KMS-11 (cell line): ENCODE data around the gene USP10.

ENCODE experiments used
- H2AFZ ChIP-seq: fragments of 200-600 bp; sonication (generic); 2 replicates; pipeline ENCODE4 v1.6.1; 2016; ENCODE audit warnings: antibody characterized with exemption, mixed run types, low read depth
- H3K27ac ChIP-seq: fragments of 200-600 bp; sonication (generic); 2 replicates; pipeline ENCODE4 v1.6.1; 2016; ENCODE audit warnings: mild to moderate bottlenecking, mixed run types
- H3K27me3 ChIP-seq: fragments of 200-600 bp; sonication (generic); 2 replicates; pipeline ENCODE4 v1.6.1; 2017; ENCODE audit warnings: mild to moderate bottlenecking, low read depth, mixed run types, moderate library complexity; ENCODE audit not compliant: insufficient read depth
- H3K36me3 ChIP-seq: fragments of 200-600 bp; sonication (generic); 2 replicates; pipeline ENCODE4 v1.6.1; 2017; ENCODE audit warnings: mild to moderate bottlenecking, mixed run types; ENCODE audit not compliant: insufficient read depth
- H3K4me1 ChIP-seq: fragments of 200-600 bp; sonication (generic); 2 replicates; pipeline ENCODE4 v1.6.1; 2016; ENCODE audit warnings: mild to moderate bottlenecking, low read depth, mixed run types; ENCODE audit not compliant: poor library complexity, severe bottlenecking
- H3K4me2 ChIP-seq: fragments of 200-600 bp; sonication (generic); 2 replicates; pipeline ENCODE4 v1.7.0; 2016; ENCODE audit warnings: mild to moderate bottlenecking, mixed run types
- H3K4me3 ChIP-seq: fragments of 200-600 bp; sonication (generic); IDR thresholded peaks from 2 replicates; pipeline ENCODE4 v1.6.1; 2017; ENCODE audit warnings: low read depth, low read length, mixed read lengths; ENCODE audit not compliant: insufficient read depth
- H3K79me2 ChIP-seq: fragments of 200-600 bp; sonication (generic); 2 replicates; pipeline ENCODE4 v1.6.1; 2016; ENCODE audit warnings: low read depth, mixed run types; ENCODE audit not compliant: insufficient read depth
- H3K9ac ChIP-seq: fragments of 200-600 bp; sonication (generic); 2 replicates; pipeline ENCODE4 v1.6.1; 2016; ENCODE audit warnings: mild to moderate bottlenecking, mixed run types
- H4K20me1 ChIP-seq: fragments of 200-600 bp; sonication (generic); 2 replicates; pipeline ENCODE4 v1.6.1; 2016; ENCODE audit warnings: mild to moderate bottlenecking, mixed run types; ENCODE audit not compliant: insufficient read depth
- TF ChIP-seq, protein P1 (sequence below): fragments of 200-600 bp; sonication (generic); conservative IDR thresholded peaks from 2 replicates; pipeline ENCODE4 v1.6.1; 2017; ENCODE audit warnings: low read depth, mild to moderate bottlenecking, antibody characterized with exemption, low read length, moderate library complexity, mixed read lengths

The USP10 gene

DNA sequence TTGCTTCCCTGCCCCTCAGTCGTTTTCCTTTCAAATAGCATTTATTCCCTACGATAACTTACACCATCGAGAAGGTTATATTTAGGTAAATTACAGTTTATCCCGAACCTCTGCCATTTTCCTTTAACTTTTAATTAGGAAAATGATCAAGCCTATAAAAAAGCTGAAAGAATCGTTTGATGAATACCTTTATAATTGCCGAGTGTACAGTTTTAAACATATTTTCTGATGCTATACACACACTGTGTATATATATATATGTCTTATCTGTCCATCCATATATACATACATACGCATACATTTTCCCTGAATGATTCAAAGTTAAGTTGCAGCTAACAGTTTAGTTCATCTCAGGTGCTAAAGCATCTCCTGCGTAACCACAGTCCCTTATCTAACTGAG, 63.4 kb downstream of the USP10 start:
- H3K36me3 ChIP-seq, result peaks cover 8% of the 10 kb centered on the region; the same call in 1 of the 2 replicates
- H4K20me1 ChIP-seq, result 0 out of 2 replicates have a peak, but pooled peaks cover 3% of the 10 kb centered on the region
- H3K4me1 ChIP-seq, result no peaks in the 10 kb centered on the region
- H3K27ac ChIP-seq, result no peak overlapping the region
- H3K27me3 ChIP-seq, result no peaks in the 10 kb centered on the region
- no peaks in the 10 kb centered on the region for H3K79me2 ChIP-seq
- no peak overlapping the region for H3K4me3 ChIP-seq
- H3K9ac ChIP-seq, result no peak overlapping the region
- H2AFZ ChIP-seq, result no peak overlapping the region
- no peak overlapping the region for H3K4me2 ChIP-seq
- TF ChIP-seq, protein P1, sequence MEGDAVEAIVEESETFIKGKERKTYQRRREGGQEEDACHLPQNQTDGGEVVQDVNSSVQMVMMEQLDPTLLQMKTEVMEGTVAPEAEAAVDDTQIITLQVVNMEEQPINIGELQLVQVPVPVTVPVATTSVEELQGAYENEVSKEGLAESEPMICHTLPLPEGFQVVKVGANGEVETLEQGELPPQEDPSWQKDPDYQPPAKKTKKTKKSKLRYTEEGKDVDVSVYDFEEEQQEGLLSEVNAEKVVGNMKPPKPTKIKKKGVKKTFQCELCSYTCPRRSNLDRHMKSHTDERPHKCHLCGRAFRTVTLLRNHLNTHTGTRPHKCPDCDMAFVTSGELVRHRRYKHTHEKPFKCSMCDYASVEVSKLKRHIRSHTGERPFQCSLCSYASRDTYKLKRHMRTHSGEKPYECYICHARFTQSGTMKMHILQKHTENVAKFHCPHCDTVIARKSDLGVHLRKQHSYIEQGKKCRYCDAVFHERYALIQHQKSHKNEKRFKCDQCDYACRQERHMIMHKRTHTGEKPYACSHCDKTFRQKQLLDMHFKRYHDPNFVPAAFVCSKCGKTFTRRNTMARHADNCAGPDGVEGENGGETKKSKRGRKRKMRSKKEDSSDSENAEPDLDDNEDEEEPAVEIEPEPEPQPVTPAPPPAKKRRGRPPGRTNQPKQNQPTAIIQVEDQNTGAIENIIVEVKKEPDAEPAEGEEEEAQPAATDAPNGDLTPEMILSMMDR, result no peak

DNA sequence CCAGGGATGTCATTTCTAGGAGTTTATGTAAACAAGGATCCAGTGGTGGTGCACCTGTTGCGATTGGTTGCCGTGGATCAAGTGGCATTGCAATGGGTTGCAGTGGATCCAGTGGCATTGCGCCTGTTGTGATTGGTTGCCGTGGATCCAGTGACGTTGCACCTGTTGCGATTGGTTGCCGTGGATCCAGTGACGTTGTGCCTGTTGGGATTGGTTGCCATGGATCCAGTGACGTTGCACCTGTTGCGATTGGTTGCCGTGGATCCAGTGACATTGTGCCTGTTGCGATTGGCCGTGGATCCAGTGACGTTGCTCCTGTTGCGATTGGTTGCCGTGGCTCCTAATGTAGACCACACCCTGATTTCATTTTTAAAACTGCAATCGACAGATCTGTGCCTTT, 63.8 kb downstream of the USP10 start:
- peaks cover 8% of the 10 kb centered on the region; the same call in 1 of the 2 replicates for H3K36me3 ChIP-seq
- H2AFZ ChIP-seq, result no peak overlapping the region
- TF ChIP-seq, protein P1, result no peak
- no peaks in the 10 kb centered on the region for H3K79me2 ChIP-seq
- H4K20me1 ChIP-seq, result 0 out of 2 replicates have a peak, but pooled peaks cover 3% of the 10 kb centered on the region
- no peaks in the 10 kb centered on the region for H3K27me3 ChIP-seq
- H3K27ac ChIP-seq, result no peak overlapping the region
- no peak overlapping the region for H3K9ac ChIP-seq
- H3K4me2 ChIP-seq, result no peak overlapping the region
- H3K4me3 ChIP-seq, result no peak overlapping the region
- no peaks in the 10 kb centered on the region for H3K4me1 ChIP-seq

DNA sequence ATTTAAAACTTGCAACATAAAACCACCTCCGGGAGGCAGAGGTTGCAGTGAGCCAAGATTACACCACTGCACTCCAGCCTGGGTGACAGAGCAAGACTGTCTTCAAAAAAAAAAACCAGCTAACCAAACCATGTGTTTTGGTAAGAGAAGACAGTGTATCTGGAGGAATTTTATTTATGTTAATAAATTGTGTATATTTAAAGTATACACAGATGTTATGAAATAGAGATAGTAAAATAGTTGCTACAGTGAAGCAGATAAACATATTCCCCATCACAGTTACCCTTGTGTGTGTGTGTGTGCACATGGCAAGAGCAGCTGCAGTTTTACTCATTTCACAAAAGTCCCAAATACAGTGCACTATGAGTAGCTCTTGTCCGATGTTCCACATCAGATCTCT, 65.2 kb downstream of the USP10 start:
- H3K9ac ChIP-seq, result no peak overlapping the region
- no peaks in the 10 kb centered on the region for H3K4me1 ChIP-seq
- TF ChIP-seq, protein P1, result no peak
- H3K27ac ChIP-seq, result no peak overlapping the region
- no peaks in the 10 kb centered on the region for H3K27me3 ChIP-seq
- no peaks in the 10 kb centered on the region for H4K20me1 ChIP-seq
- H3K79me2 ChIP-seq, result no peaks in the 10 kb centered on the region
- H3K36me3 ChIP-seq, result peaks cover 13% of the 10 kb centered on the region; the same call in 1 of the 2 replicates
- H3K4me3 ChIP-seq, result no peak overlapping the region
- H3K4me2 ChIP-seq, result no peak overlapping the region
- H2AFZ ChIP-seq, result no peak overlapping the region

DNA sequence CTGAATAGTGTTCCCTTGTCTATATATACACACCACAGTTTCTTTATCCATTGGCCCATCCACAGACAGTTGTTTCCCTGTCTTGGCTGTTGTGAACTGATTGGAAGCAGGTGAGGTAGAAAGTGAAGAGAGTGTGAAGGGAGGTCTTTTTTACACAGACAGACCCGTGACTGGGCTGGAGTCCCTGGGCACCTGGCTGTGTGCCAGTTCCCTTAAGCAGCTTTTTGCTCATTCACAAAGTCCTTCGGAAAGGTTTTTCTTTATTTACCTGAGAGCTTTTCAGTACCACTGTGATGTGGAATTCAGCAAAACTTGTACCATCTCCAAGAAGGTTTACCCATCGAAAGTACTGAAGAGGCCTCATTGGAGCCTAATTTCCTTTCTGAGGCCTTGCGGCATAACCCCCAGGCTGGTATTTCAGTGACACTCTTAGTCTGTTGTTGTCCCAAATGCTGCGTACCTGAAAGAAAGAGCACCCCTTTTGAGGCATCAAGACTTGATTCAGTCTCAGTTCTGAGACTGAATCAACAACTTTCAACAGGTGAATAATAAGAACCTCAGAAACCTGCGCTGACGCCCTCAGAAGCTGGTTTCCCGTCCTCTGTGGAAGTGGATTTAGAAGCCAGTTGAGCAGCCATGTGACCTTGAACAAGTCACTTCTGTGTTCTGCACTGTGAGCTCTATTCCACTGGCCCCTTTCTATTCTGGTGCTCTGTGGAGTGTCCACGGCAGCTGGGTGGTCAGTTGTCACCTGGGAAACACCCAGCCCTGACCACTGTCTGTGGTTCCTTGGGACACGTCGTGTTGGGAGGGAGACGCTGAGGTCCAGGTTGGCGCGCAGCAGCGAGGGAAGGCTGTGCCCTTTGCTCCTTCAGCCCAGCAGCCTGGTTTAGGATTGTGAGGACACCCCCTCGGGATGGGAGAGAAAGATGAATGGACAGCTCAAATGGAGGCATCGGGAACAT, 66.1 kb downstream of the USP10 start:
- Histone ChIP-seq H3K27me3 (no peaks in the 10 kb centered on the region), H4K20me1 (no peaks in the 10 kb centered on the region), H3K4me2 (no peak overlapping the region), H3K79me2 (no peaks in the 10 kb centered on the region), H3K4me3 (no peak overlapping the region), H3K27ac (no peak overlapping the region), H3K36me3 (peaks cover 16% of the 10 kb centered on the region; the same call in 1 of the 2 replicates), H2AFZ (no peak overlapping the region), H3K4me1 (no peaks in the 10 kb centered on the region), H3K9ac (no peak overlapping the region)
- TF ChIP-seq, protein P1, result no peak
